H9 (cell line): Measurements from ENCODE around the gene ZRANB1. TPM values are rescaled to one million over a fixed set of nuclear protein-coding genes. Genes with fewer than 3 reads are reported as not detected.
A peak's percentile ranks its signal among the peaks of the same experiment; 100 is the strongest.

Source experiments
- DNase-seq: peaks from one replicate; pipeline ENCODE4 v3.0.0-alpha.2; 2017
- H2AFZ ChIP-seq: one replicate; pipeline ENCODE4 v1.6.1; 2013; ENCODE audit warnings: mild to moderate bottlenecking, low read length, control low read depth, moderate library complexity
- H2AK5ac ChIP-seq: 2 replicates; pipeline ENCODE4 v1.6.1; 2013; ENCODE audit warnings: low read length, control low read depth, mixed read lengths; ENCODE audit not compliant: insufficient read length
- H2BK120ac ChIP-seq: one replicate; pipeline ENCODE4 v1.6.1; 2013; ENCODE audit warnings: low read depth, mild to moderate bottlenecking, low read length, control low read depth, inconsistent platforms; ENCODE audit not compliant: poor library complexity, severe bottlenecking
- H2BK12ac ChIP-seq: 2 replicates; pipeline ENCODE4 v1.6.1; 2013; ENCODE audit warnings: low read length, control low read depth, mixed read lengths, low read depth; ENCODE audit not compliant: insufficient read length
- H2BK15ac ChIP-seq: 2 replicates; pipeline ENCODE4 v1.6.1; 2013; ENCODE audit warnings: low read depth, low read length, control low read depth
- H2BK20ac ChIP-seq: one replicate; pipeline ENCODE4 v1.6.1; 2013; ENCODE audit warnings: low read depth, mild to moderate bottlenecking, low read length, control low read depth, inconsistent platforms; ENCODE audit not compliant: poor library complexity, severe bottlenecking
- H2BK5ac ChIP-seq: 2 replicates; pipeline ENCODE4 v1.6.1; 2013; ENCODE audit warnings: low read length, control low read depth, mixed read lengths; ENCODE audit not compliant: insufficient read length
- H3K14ac ChIP-seq: 2 replicates; pipeline ENCODE4 v1.6.1; 2013; ENCODE audit warnings: low read length, control low read depth; ENCODE audit not compliant: insufficient read depth
- H3K18ac ChIP-seq: 2 replicates; pipeline ENCODE4 v1.6.1; 2013; ENCODE audit warnings: low read depth, mild to moderate bottlenecking, mixed read lengths, low read length, control low read depth; ENCODE audit not compliant: insufficient read length
- H3K23ac ChIP-seq: 2 replicates; pipeline ENCODE4 v1.6.1; 2013; ENCODE audit warnings: low read length, control low read depth, mixed read lengths, low read depth; ENCODE audit not compliant: insufficient read length
- H3K23me2 ChIP-seq: 2 replicates; pipeline ENCODE4 v1.6.1; 2013; ENCODE audit warnings: low read depth, mild to moderate bottlenecking, mixed read lengths, low read length, control low read depth; ENCODE audit not compliant: insufficient read length, poor library complexity, severe bottlenecking
- H3K27ac ChIP-seq: 2 replicates; pipeline ENCODE4 v1.5.1; 2013; ENCODE audit warnings: low read length, control low read depth, mixed read lengths, low read depth; ENCODE audit not compliant: insufficient read length
- H3K27me3 ChIP-seq: 2 replicates; pipeline ENCODE4 v1.6.1; 2013; ENCODE audit warnings: low read length, control low read depth, inconsistent platforms; ENCODE audit not compliant: insufficient read depth
- H3K4ac ChIP-seq: 2 replicates; pipeline ENCODE4 v1.6.1; 2013; ENCODE audit warnings: low read depth, mild to moderate bottlenecking, control low read depth, inconsistent platforms, low read length, moderate library complexity
- H3K4me1 ChIP-seq: 2 replicates; pipeline ENCODE4 v1.6.1; 2013; ENCODE audit warnings: low read length, control low read depth, inconsistent platforms; ENCODE audit not compliant: insufficient read depth
- H3K4me2 ChIP-seq: 2 replicates; pipeline ENCODE4 v1.6.1; 2013; ENCODE audit warnings: low read length, control low read depth, mixed read lengths; ENCODE audit not compliant: insufficient read length, insufficient read depth
- H3K56ac ChIP-seq: 2 replicates; pipeline ENCODE4 v1.6.1; 2013; ENCODE audit warnings: low read depth, mild to moderate bottlenecking, mixed read lengths, low read length, control low read depth; ENCODE audit not compliant: insufficient read length
- H3K79me1 ChIP-seq: 2 replicates; pipeline ENCODE4 v1.6.1; 2013; ENCODE audit warnings: low read depth, mild to moderate bottlenecking, moderate library complexity, low read length, control low read depth, inconsistent platforms; ENCODE audit not compliant: insufficient read depth, poor library complexity, severe bottlenecking
- H3K79me2 ChIP-seq: 2 replicates; pipeline ENCODE4 v1.6.1; 2013; ENCODE audit warnings: low read length, control low read depth, inconsistent platforms; ENCODE audit not compliant: insufficient read depth
- H3K9ac ChIP-seq: 2 replicates; pipeline ENCODE4 v1.6.1; 2013; ENCODE audit warnings: low read length, control low read depth, mixed read lengths; ENCODE audit not compliant: insufficient read length; ENCODE audit errors: extremely low read depth
- H3K9me3 ChIP-seq: one replicate; pipeline ENCODE4 v1.6.1; 2013; ENCODE audit warnings: low read depth, low read length, inconsistent platforms; ENCODE audit not compliant: control insufficient read depth
- H3T11ph ChIP-seq: one replicate; pipeline ENCODE4 v1.6.1; 2013; ENCODE audit warnings: mild to moderate bottlenecking, low read length, control low read depth, inconsistent platforms
- H4K20me1 ChIP-seq: one replicate; pipeline ENCODE4 v1.6.1; 2013; ENCODE audit not compliant: control insufficient read depth, insufficient read length, insufficient read depth
- H4K5ac ChIP-seq: 2 replicates; pipeline ENCODE4 v1.6.1; 2013; ENCODE audit warnings: low read depth, mild to moderate bottlenecking, mixed read lengths, low read length, control low read depth; ENCODE audit not compliant: insufficient read length
- H4K8ac ChIP-seq: replicated peaks from 2 replicates; pipeline ENCODE4 v1.6.1; 2013; ENCODE audit warnings: low read length, control low read depth, mixed read lengths, low read depth; ENCODE audit not compliant: insufficient read length
- H4K91ac ChIP-seq: 2 replicates; pipeline ENCODE4 v1.6.1; 2013; ENCODE audit warnings: low read depth, mild to moderate bottlenecking, moderate library complexity, mixed read lengths, low read length, control low read depth; ENCODE audit not compliant: insufficient read length
- H3K27ac Mint-ChIP-seq, 3 experiments: 2 replicates in 2 of 3; 3 replicates in 1 of 3; pipeline ENCODE4 v1.8.0; 2020 to 2021; ENCODE audit warnings: mixed read lengths in 3 of 3, mild to moderate bottlenecking in 1 of 3, moderate library complexity in 1 of 3
- H3K27me3 Mint-ChIP-seq: 2 replicates; pipeline ENCODE4 v1.8.0; 2021; ENCODE audit warnings: low read depth, mild to moderate bottlenecking, moderate library complexity, mixed read lengths
- H3K36me3 Mint-ChIP-seq, 3 experiments: 2 replicates in 2 of 3; 3 replicates in 1 of 3; pipeline ENCODE4 v1.8.0; 2020 to 2021; ENCODE audit warnings: low read depth in 3 of 3, mixed read lengths in 3 of 3; ENCODE audit not compliant: insufficient read depth in 1 of 3
- H3K4me1 Mint-ChIP-seq, 2 experiments: 2 replicates each; pipeline ENCODE4 v1.8.0; 2020; ENCODE audit warnings: mixed read lengths in 2 of 2
- H3K4me3 Mint-ChIP-seq, 2 experiments: 2 replicates in 1 of 2; 3 replicates in 1 of 2; pipeline ENCODE4 v1.8.0; 2020 to 2021; ENCODE audit warnings: mild to moderate bottlenecking in 2 of 2, mixed read lengths in 2 of 2, moderate library complexity in 1 of 2
- H3K9me3 Mint-ChIP-seq, 2 experiments: 2 replicates in 1 of 2; 3 replicates in 1 of 2; pipeline ENCODE4 v1.8.0; 2020; ENCODE audit warnings: mild to moderate bottlenecking in 2 of 2, mixed read lengths in 2 of 2, moderate library complexity in 1 of 2
- WGBS: extraction: QIAGEN DNeasy Blood & Tissue Kit; methylation state at CpG from one replicate; pipeline ENCODE4 v1.1.7; 2013; ENCODE audit warnings: missing lambda C conversion rate, low lambda C conversion rate, mixed read lengths; ENCODE audit not compliant: insufficient read length; ENCODE audit errors: extremely low coverage; 5-methylcytosine and 5-hydroxymethylcytosine counted together
- total RNA-seq: library from RNA; stranded (reverse); gene quantifications from 2 replicates; pipeline ENCODE4 v1.2.1, GENCODE V29; 2021
- TF ChIP-seq, protein P1 (sequence below): fragments of 200-600 bp; sonication (generic); conservative IDR thresholded peaks from 3 replicates; pipeline ENCODE4 v1.8.0; 2021; ENCODE audit warnings: antibody characterized with exemption, mild to moderate bottlenecking

The ZRANB1 gene
- total RNA-seq, 1 experiment from 2014 or later = 17.4 TPM

DNA sequence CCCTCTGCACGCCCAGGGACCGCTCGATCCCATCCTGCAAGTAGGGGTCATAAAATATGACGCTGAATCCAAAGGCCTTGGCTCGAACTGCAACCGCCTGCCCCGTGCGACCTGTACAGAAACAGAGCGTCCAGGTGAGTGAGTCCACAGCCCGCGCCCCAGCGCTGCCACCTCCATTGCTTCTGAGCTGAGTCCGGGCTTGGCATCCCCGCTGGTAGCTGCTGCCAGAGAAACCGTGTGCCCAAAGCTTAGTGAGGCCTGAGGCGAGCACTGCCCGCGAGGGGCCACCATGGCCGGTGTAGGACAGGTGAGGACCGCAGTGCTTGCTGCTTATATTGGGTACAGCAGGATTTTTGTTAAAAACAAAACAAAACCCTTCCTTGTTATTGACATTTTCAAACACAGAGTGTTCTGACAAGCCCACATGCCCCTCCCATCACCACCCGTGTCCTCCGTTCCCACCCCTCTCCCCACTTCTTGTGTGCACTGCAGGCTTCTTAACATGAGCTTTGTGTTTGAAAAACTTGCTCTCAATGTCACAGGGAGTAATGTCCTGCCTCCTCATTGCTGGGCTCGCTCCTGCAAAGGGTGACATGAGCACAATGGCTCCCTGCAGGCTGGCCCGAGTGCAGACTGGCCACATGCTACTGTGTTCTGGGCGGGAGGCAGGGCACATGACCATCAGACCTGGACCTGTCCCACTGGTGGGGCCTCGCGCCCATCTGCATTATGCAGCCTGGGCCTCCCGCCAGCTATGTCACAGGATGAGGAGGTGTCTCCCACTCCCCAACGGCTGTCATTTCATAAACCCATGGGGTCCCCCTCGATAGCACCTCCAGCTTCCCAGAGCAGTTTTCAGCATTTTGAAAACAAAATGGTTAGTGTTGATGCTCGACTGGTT, 52.9 kb downstream of the ZRANB1 start:
- WGBS = no CpG with 5 or more reads among the region's 31 CpGs
- H2AK5ac ChIP-seq = no peak overlapping the region
- no peaks in the 10 kb centered on the region for H3K23me2 ChIP-seq
- no peak overlapping the region for H3K27ac ChIP-seq
- no peak overlapping the region for H2BK20ac ChIP-seq
- H3K4me1 ChIP-seq = no peaks in the 10 kb centered on the region
- no peaks in the 10 kb centered on the region for H3K27me3 ChIP-seq
- no peak overlapping the region for H3K9ac ChIP-seq
- H4K8ac ChIP-seq = no peak overlapping the region
- no peaks in the 10 kb centered on the region for H4K20me1 ChIP-seq
- H3K18ac ChIP-seq = no peak overlapping the region
- no peak overlapping the region for H2BK15ac ChIP-seq
- H3K23ac ChIP-seq = no peak overlapping the region
- no peak overlapping the region; the same call in 1 of the 2 replicates for H3K14ac ChIP-seq
- H4K5ac ChIP-seq = no peak overlapping the region
- Mint-ChIP-seq H3K27me3 (peaks cover 5% of the 10 kb centered on the region; the same call in 1 of the 2 replicates), H3K9me3 (no peaks in the 10 kb centered on the region), H3K4me3 (no peak overlapping the region), H3K36me3 (peaks cover 63 to 98% (median 94%) of the 10 kb centered on the region in 3 experiments), H3K27ac (peak overlapping the region in 1 of 3 experiments; percentile 47; a peak in 1 of 7 replicates), H3K4me1 (no peaks in the 10 kb centered on the region)
- H3K79me1 ChIP-seq = peaks cover 3% of the 10 kb centered on the region
- H3K4me2 ChIP-seq = no peak overlapping the region
- TF ChIP-seq, protein P1, sequence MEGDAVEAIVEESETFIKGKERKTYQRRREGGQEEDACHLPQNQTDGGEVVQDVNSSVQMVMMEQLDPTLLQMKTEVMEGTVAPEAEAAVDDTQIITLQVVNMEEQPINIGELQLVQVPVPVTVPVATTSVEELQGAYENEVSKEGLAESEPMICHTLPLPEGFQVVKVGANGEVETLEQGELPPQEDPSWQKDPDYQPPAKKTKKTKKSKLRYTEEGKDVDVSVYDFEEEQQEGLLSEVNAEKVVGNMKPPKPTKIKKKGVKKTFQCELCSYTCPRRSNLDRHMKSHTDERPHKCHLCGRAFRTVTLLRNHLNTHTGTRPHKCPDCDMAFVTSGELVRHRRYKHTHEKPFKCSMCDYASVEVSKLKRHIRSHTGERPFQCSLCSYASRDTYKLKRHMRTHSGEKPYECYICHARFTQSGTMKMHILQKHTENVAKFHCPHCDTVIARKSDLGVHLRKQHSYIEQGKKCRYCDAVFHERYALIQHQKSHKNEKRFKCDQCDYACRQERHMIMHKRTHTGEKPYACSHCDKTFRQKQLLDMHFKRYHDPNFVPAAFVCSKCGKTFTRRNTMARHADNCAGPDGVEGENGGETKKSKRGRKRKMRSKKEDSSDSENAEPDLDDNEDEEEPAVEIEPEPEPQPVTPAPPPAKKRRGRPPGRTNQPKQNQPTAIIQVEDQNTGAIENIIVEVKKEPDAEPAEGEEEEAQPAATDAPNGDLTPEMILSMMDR = no peak
- H2AFZ ChIP-seq = no peak overlapping the region
- no peak overlapping the region for H3K56ac ChIP-seq
- no peak overlapping the region for H3T11ph ChIP-seq
- no peak for DNase-seq
- H2BK12ac ChIP-seq = no peak overlapping the region
- H2BK5ac ChIP-seq = no peak overlapping the region
- H3K79me2 ChIP-seq = no peaks in the 10 kb centered on the region
- H4K91ac ChIP-seq = no peak overlapping the region
- no peak overlapping the region for H2BK120ac ChIP-seq
- H3K9me3 ChIP-seq = no peaks in the 10 kb centered on the region
- H3K4ac ChIP-seq = no peak overlapping the region
